GM12801 (cell line): ENCODE measurements around the gene STYXL1.

Experiments used
- CTCF ChIP-seq: IDR thresholded peaks from one replicate; pipeline ENCODE4 v1.5.1; 2011; ENCODE audit warnings: control low read depth; ENCODE audit not compliant: insufficient read length; ENCODE audit errors: extremely low read depth

STYXL1 gene

GRCh38 chr7:75983471-75984129 lies 64.2 kb downstream of the STYXL1 start:
- TF ChIP-seq CTCF = no peak

- no peak for TF ChIP-seq CTCF
Observed at GRCh38 chr7:75982306-75983064, 65.3 kb downstream of the STYXL1 start.

- no peak for TF ChIP-seq CTCF
Observed at GRCh38 chr7:75981453-75982305, 66.1 kb downstream of the STYXL1 start.

- TF ChIP-seq CTCF = no peak
Observed at GRCh38 chr7:75981203-75981452, 66.7 kb downstream of the STYXL1 start.

GRCh38 chr7:75980430-75981202 lies 67.2 kb downstream of the STYXL1 start:
- TF ChIP-seq CTCF = no peak

- no peak for TF ChIP-seq CTCF
Observed at GRCh38 chr7:75979759-75980429, 67.9 kb downstream of the STYXL1 start.

GRCh38 chr7:75977743-75978142 lies 70.1 kb downstream of the STYXL1 start:
- TF ChIP-seq CTCF = no peak
